Stimulated activated CD8-positive, alpha-beta memory T cell treated with anti-CD3 and anti-CD28 coated beads, Interleukin-7, amount 100 ng/mL, for 48 hours (primary cell): ENCODE results near the gene SRPK2.
"Not testable (repeated sequence)": the region's sequence is repeated elsewhere in the genome, so short reads cannot be mapped to it uniquely, and the experiment has no call there.

ENCODE experiments used
- DNase-seq, 2 donors: peaks; one replicate each; pipeline ENCODE4 v3.0.0-alpha.2; 2020; ENCODE audit warnings: low read depth in 1 of 2; ENCODE audit errors: extremely low read depth in 1 of 2

The SRPK2 gene

DNA sequence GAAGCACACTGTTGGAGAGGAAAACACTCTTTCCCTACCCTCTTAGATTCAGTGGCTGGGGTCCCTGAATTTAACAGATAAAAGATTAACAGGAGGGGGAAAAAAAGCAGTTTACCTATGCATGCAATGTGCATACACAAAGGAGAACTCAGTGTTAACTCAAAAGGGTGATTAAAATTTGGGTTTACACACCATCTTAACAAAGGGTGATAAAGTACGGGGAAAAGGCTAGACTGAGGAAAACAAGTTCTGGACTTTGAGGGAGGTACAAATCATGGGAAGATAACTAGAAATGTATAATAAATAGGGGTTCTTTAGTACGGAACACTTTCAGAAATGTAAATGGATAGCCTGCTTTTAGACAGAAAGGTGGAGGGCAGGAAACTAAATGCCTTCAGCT, 83.1 kb downstream of the SRPK2 start:
- no peak for DNase-seq

DNA sequence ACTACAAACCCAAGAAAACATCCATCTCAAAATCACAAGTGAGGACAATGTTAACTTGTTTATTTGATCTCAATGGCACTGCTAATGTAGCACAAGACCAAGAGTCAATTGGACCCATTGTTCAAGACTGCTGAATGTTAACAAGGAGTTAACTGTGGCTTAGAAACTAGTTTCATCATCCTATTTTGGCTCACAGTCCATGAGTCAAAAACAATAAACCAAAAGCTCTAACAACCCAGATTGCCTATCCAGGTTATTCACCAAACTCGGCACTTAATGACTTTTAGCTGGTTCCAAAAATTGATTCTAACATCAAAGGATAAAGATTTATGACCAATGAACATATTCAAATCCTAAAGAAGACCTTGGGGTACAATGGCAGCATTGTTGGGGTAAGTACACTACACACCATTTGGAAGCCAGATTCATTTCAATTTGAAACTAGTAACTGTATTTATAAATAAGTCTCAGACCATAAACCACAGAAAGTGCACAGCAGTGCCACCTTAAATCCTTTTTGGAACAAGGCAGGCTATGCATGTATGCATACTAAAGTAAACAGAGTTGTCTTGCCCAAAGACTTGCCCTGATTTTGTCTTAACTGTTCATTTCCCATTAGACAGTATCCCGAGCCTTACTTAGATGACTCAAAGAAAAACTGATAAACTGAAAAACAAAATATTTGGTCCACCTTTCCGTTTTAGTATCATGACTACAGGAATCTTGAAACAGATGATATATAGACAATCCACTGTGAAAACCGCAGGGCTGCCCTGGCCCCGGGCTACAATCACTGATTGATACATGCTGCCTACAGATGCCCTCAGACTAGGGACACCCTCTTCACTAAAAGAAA, 84.5 kb downstream of the SRPK2 start:
- DNase-seq, result no peak

DNA sequence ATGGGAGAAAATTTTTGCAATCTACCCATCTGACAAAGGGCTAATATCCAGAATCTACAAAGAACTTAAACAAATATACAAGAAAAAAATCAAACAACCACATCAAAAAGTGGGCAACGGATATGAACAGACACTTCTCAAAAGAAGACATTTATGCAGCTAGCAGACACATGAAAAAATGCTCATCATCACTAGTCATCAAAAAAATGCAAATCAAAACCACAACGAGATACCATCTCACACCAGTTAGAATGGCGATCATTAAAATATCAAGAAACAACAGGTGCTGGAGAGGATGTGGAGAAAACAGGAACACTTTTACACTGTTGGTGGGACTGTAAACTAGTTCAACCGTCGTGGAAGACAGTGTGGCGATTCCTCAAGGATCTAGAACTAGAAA, 88.1 kb downstream of the SRPK2 start:
- DNase-seq, result not testable (repeated sequence)

DNA sequence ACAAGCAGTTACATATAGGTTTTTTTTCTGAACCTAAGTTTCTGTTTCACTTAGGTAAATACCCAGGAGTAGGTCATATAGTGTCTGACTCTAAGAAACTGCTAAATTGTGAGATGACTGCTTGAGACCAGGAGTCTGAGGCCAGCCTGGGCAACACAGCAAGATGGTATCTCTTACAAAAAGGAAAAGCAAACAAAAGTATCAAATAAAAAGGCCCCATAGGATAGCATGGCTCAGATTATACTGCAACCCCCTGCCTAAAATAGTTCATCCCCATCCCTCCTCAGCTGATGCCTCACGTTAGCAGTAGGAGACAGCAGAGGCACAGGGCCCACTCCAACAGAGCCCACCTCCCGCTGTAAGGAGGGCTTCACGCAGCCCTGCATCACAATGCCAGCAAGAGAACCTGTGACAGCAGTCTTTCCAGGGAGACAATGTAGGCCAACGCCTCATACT, 90.3 kb downstream of the SRPK2 start:
- no peak for DNase-seq

DNA sequence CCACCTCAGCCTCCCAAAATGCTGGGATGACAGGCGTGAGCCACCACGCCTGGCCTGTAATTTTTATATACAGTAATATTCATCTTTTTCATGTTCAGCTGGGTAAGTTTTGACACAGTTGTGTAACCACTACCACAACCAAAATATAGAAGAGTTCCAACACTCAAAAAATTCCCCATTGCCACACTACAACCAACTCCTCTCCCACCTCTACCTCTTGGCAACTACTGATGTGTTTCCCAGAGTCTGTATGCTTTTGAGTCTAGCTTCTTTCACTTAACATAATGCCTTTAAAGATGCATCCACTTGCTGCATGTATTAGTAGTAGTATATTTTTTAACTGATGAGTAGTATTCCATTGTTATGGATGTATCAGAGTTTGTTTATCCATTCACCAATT, 90.7 kb downstream of the SRPK2 start:
- DNase-seq, result no peak

DNA sequence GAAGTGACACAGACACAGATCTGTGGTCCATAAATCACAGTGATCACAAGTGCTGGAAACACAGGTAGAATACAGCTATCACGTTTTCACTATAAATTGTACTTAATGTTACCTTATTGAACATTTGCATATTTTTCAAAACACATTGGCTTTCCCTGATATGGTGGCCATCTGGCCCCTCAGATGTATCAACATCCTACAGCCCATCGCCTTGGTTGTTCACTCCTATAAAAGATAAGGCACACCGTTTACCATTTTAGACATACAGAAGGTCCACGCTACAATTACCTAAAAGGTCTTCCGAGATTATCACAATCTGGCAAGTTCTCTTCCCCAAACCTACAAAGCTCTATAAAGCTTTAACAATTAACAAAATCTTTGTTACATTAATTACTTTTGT, 91.4 kb downstream of the SRPK2 start:
- DNase-seq, result no peak

DNA sequence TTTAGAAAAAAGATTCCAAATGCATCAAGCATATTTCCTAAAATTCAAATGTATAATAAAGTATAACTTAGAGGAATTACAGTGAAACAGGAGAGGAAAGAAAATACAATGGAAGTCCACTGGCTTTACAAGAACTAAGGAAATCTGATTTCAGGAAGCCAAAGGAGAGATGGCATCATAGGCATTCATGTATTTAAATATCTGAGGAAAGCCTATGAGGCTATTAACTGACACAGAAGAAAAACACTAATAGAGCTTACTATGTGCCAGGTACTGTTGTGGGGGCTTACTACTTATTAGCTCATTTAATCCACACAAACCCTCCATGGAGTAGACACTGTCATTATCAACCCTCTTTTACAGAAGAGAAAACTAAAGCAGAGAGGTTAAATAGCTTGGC, 92.2 kb downstream of the SRPK2 start:
- no peak for DNase-seq

DNA sequence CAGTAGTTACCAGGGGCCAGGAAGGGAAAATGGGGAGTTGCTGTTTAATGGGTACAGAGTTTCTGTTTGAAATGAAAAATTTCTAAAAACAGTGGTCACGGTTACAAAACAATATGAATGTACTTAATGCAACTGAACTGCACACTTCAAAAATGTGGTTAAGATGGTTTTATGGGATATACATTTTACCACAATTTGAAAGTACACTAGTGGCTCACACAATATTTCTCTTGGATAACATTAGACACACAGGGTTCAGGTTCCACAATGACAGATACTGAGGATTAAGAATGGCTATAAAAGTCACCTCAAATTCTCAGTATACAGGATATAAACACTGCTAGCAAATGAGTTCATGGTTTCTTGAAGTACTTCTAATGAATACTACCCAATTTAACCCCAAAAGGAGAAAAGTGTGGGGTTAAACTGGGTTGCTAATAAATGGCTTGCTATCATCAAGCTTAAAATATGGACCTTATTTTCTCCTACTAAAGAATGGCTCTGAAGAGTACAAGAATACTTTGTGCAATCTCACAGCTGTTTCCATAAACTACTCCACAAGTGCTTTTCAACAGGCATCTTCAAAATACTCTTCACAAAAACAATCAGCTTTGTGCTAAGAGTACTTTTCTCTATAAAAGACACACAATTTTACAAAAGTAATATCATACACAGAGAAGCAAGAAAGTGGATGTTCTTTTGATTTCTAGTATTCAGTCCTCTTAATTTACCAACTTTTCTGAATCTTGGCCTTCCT, 92.9 kb downstream of the SRPK2 start:
- no peak for DNase-seq

DNA sequence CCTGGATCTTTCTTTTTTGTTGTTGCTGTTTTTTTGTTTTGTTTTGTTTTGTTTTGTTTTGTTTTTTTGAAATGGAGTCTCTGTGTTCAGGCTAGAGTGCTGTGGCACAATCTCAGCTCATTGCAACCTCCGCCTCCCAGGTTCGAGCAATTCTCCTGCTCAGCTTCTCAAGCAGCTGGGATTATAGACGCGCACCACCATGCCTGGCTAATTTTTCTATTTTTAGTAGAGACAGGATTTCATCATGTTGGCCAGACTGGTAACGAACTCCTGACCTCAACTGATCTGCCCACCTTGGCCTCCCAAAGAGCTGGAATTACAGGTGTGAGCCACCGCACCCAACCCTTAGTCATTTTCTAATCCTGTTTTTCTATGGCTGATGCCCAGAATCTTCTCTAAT, 94.2 kb downstream of the SRPK2 start:
- not testable (repeated sequence) for DNase-seq

DNA sequence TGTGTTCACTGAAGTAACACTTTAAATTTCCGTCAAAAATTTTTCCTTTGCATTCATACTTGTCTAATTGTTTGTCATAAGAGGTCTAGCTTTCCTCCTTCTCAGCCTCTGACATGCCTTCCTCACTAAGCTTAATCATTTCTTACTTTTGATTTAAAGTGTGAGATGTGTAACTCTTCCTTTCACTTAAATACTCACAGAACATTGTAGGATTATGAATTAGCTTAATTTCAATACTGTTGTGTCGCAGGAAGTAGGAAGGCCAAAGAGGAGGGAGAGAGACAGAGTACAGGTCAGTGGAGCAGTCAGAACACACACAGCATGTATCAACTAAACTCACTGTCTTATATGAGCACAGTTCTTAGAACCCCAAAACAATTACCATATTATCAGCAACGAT, 99.0 kb downstream of the SRPK2 start:
- DNase-seq, result no peak

DNA sequence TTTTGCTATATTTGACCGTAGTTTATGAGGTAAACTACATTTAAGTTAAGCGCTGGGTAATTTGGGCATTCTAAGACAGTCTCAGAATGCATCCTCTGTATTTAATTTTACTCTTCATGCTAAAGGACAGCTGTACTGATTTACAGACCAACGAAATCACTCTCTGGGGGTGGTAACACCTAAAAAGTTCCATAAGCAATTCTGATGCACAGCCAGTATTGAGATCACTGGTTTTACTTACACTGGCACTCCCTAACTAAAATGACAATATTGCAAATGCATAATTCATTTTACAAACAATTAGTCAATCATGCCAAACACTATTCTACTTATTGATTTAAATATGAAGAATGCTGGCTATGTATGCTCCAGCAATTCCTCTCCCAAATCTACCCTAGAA, 102.3 kb downstream of the SRPK2 start:
- DNase-seq, result no peak

DNA sequence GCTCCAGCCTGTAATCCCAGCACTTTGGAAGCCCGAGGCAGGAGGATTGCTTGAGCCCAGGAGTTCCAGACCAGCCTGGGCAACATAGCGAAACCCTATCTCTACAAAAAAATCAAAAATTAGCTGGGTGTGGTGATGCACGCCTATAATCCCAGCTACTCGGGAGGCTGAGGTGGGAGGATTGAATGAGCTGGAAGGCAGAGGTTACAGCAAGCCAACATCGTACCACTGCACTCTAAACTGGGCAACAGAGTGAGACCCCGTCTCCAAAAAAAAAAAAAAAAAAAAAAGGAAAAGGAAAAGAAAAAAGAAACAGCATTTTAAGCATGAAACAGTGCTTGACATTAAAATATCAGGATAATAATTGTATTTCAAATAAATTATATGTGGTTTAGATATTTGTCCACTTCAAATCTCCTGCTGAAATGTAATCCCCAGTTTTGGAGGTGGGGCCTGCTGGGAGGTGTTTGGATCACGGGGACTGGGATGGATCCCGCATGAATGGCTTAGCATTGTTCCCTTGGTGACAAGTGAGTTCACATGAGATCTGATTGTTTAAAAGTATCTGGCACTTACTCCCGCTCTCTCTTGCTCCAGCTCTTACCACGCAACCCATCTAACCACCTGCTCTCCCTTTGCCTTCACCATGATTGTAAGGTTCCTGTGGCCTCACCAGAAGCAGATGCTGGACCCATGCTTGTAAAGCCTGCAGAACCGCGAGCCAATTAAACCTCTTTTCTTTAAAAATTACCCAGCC, 103.4 kb downstream of the SRPK2 start:
- DNase-seq, result no peak

DNA sequence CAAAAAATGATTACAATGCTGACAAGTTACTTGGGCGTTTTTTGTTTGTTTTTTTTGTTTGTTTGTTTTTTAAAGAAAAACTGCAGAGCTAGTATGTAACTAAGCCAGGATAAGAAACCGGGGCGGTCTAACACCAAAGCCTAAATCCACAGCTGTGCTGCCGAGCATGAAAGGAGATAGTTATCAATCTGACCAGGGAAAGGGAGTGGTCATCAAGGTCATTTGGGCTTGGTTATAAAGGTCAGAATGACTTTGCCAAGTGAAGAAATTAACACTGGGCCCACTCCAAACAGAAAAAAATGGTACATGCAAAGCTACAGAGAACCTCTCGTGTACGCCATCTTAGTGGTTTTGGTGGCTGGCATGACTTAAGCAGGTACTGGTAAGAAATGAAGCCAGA, 104.7 kb downstream of the SRPK2 start:
- no peak for DNase-seq

DNA sequence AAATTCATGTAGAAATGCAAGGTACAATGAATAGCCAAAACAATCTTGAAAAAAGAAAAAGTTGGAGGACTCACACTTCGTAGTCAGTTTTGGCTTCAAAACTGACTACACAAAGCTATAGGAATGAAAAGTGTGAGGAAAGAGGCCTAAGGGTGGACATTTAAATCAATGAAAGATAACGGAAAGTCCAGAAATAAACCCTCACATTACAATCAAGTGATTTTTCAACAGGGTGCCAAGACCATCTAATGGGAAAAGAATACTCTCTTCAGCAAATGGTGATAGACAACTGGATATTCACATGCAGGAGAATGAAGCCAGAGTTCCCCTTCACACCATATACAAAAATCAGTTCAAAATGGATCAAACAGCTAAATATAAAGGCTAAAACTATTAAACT, 106.8 kb downstream of the SRPK2 start:
- no peak for DNase-seq

DNA sequence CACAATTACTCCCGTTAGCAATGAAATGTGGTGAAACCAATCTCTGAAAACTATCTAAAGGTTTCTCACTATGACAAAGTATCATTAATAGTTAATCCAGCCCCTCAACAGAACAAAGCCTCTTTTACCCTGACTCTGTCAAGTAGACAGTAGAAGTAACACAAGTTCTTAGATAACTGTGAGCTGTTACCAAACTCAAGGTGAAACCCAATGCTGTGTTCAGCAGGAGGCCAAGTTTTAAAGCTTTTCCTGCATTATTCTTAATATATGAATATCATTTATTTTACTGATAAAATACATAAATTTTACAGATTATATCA, 109.1 kb downstream of the SRPK2 start:
- no peak for DNase-seq

DNA sequence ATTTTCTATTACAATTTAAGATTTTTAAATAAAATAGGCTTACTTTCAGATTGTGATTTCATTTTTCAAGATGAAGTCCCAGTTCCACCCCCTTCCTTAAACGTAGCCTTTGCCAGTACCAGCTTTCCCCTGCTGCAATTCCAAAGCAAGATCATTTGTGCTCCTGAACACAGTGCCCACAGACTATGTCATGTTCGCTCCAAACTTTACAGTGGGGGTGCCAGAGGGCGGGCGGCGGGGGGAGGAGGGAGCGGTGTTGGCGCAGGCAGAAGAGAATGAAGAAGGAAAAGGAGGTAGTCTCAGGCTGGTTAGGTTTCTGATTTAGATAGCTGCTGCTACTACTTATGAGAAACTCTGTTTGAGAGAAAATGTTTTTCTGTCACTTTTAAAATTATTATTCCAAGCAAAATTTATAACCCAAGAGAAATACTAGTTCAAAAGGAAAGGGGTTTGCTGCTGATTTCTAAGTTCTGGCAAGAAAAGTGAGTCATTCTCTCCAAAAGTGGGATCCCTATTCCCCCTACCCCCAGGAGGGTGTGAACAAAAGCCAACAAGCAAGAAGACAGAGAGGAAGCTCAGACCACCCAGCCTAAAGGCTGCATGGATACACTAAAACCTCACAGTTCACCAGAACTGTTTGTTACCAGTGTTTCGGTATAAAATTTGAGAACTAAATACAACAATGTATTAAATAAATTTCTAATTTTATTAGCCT, 109.6 kb downstream of the SRPK2 start:
- no peak for DNase-seq

DNA sequence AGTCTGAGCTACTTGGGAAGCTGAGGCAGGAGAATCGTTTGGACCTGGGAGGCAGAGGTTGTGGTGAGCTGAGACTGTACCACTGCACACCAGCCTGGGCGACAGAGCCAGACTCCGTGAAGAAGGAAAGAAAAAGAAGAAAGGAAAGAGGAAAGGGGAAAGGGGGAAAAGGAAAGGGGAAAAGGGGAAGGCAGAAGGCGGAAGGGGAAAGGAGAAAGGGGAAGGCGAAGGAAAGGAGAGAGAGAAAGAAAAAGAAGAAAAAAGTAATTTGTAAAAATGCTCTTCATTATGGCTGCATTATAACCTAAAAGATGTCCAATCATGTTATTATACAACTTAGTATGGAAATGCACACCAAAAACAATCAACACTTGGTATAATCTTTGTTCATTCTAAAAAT, 110.2 kb downstream of the SRPK2 start:
- DNase-seq, result no peak

DNA sequence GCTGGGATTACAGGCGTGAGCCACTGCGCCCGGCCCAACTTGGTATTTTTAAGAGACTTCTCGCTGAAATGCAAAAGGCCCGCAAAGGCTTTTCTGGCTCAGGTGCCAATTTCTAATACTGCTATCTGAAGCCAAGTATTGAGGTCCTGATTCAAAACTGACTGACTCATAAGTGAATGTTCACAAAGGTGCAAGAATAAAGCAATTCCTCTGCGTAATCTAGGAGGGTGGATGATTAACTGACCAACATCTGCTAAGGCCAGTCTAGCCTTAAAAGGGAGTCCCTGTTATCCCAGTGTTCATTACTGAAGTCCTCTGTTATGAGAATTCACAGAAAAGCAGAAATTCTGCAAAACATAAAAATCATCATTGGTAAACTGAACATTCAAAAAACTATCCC, 111.4 kb downstream of the SRPK2 start:
- no peak for DNase-seq

DNA sequence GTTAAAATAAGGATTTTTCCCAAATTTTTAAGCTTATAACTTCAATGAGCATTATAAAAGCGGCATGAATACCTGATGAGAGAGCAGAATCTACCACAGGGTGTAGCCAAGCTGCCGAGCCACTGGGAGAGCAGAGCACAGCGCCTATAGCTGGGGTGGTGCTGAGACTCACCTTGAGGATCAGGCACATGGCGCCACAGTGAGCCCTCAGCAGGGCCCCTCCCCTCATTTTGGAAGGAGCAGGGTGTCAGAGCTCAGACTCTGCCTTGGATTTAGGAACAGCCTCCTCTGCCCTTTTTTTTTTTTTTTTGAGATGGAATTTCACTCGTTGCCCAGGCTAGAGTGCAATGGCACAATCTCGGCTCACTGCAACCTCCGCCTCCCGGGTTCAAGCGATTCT, 118.6 kb downstream of the SRPK2 start:
- no peak for DNase-seq

DNA sequence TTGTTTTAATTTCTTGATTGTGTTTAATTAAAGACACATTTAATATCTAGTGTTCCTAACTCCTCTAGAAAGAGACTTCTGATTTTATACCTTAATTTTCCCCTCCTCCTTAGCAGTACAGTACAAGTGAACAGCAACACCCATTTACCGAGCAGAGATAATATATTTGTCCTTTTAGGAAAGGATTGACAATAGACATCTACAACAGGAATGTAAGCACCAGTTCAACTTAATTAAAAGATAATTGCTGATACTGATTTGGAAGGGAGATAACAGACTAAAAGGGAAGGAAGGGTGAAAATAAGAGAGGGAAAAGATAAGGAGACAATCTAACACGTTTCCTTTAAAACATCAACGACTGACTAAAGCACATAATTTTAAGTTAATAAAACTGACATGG, 119.3 kb downstream of the SRPK2 start:
- DNase-seq, result no peak
